Ramos (cell line): ENCODE measurements around the gene NDC1.
"Not testable (repeated sequence)": the region's sequence is repeated elsewhere in the genome, so short reads cannot be mapped to it uniquely, and the experiment has no call there.

Experiments used
- in situ Hi-C: fragments of 300-500 bp; cut with MboI; formaldehyde crosslinking; loops from one replicate; pipeline ENCODE4 v1.14.3; 2022; ENCODE audit warnings: low sequenced_read_pairs; ENCODE audit not compliant: unreplicated experiment

Gene NDC1

GRCh38 chr1:53826367-53826766, 11.7 kb downstream of the NDC1 start:
- in situ Hi-C loops, result no loop called here

- in situ Hi-C loops, result no loop called here
Measured at GRCh38 chr1:53825306-53825705, 12.8 kb downstream of the NDC1 start.

- in situ Hi-C loops, result no loop called here
Measured at GRCh38 chr1:53822931-53823330, 15.2 kb downstream of the NDC1 start.

- in situ Hi-C loops, result no loop called here
Measured at GRCh38 chr1:53821380-53821779, 16.7 kb downstream of the NDC1 start.

GRCh38 chr1:53819387-53819786, 18.7 kb downstream of the NDC1 start:
- in situ Hi-C loops, result no loop called here

- in situ Hi-C loops, result not testable (repeated sequence)
Measured at GRCh38 chr1:53816584-53816983, 21.5 kb downstream of the NDC1 start.

- in situ Hi-C loops, result not testable (repeated sequence)
Measured at GRCh38 chr1:53815484-53815883, 22.6 kb downstream of the NDC1 start.

GRCh38 chr1:53811414-53811851, 26.7 kb downstream of the NDC1 start:
- in situ Hi-C loops, result no loop called here

GRCh38 chr1:53810497-53810896, 27.6 kb downstream of the NDC1 start:
- in situ Hi-C loops, result no loop called here

- in situ Hi-C loops, result no loop called here
Measured at GRCh38 chr1:53810007-53810406, 28.1 kb downstream of the NDC1 start.

- in situ Hi-C loops, result no loop called here
Measured at GRCh38 chr1:53807916-53808315, 30.2 kb downstream of the NDC1 start.

- in situ Hi-C loops, result no loop called here
Measured at GRCh38 chr1:53804791-53805505, 33.1 kb downstream of the NDC1 start.

GRCh38 chr1:53804181-53804580, 33.9 kb downstream of the NDC1 start:
- in situ Hi-C loops, result no loop called here

GRCh38 chr1:53800621-53801020, 37.5 kb downstream of the NDC1 start:
- in situ Hi-C loops, result no loop called here

- in situ Hi-C loops, result no loop called here
Measured at GRCh38 chr1:53799141-53799540, 39.0 kb downstream of the NDC1 start.

- in situ Hi-C loops, result no loop called here
Measured at GRCh38 chr1:53792806-53793205, 45.3 kb downstream of the NDC1 start.

- in situ Hi-C loops, result no loop called here
Measured at GRCh38 chr1:53787655-53788054, 50.4 kb downstream of the NDC1 start.

- in situ Hi-C loops, result no loop called here
Measured at GRCh38 chr1:53783056-53783455, 55.0 kb downstream of the NDC1 start.

- in situ Hi-C loops, result no loop called here
Measured at GRCh38 chr1:53781654-53782053, 56.4 kb downstream of the NDC1 start.

GRCh38 chr1:53777272-53777671, 60.8 kb downstream of the NDC1 start:
- in situ Hi-C loops, result no loop called here

- in situ Hi-C loops, result no loop called here
Measured at GRCh38 chr1:53771648-53772047, 66.4 kb downstream of the NDC1 start.

- in situ Hi-C loops, result no loop called here
Measured at GRCh38 chr1:53769780-53770179, 68.3 kb downstream of the NDC1 start.
